Smooth muscle cell (in vitro differentiated cells): Measurements from ENCODE around the gene GMIP. TPM values are rescaled to one million over a fixed set of nuclear protein-coding genes. Genes with fewer than 3 reads are reported as not detected.

Experiments
- DNase-seq: peaks from one replicate; lab custom pipeline; 2025; ENCODE audit not compliant: unreplicated experiment; lab: John Stamatoyannopoulos, UW
- H2AFZ ChIP-seq: fragments of 200-600 bp; sonication (generic); 2 replicates; pipeline ENCODE4 v1.6.0; 2016; ENCODE audit warnings: antibody characterized with exemption, low read depth, mild to moderate bottlenecking
- H3F3A ChIP-seq: fragments of 200-600 bp; sonication (generic); 2 replicates; pipeline ENCODE4 v1.6.0; 2017; ENCODE audit warnings: antibody characterized with exemption, low read depth
- H3K27ac ChIP-seq: fragments of 200-600 bp; sonication (generic); 2 replicates; pipeline ENCODE4 v1.5.1; 2016; ENCODE audit warnings: low read depth, mild to moderate bottlenecking
- H3K27me3 ChIP-seq: fragments of 200-600 bp; sonication (generic); 2 replicates; pipeline ENCODE4 v1.6.1; 2016; ENCODE audit warnings: low read depth, mild to moderate bottlenecking
- H3K36me3 ChIP-seq: fragments of 200-600 bp; sonication (generic); 2 replicates; pipeline ENCODE4 v1.5.1; 2016; ENCODE audit warnings: low read depth
- H3K4me1 ChIP-seq: fragments of 200-600 bp; sonication (generic); 2 replicates; pipeline ENCODE4 v1.5.1; 2016; ENCODE audit warnings: low read depth
- H3K4me2 ChIP-seq: fragments of 200-600 bp; sonication (generic); 2 replicates; pipeline ENCODE4 v1.6.0; 2016; ENCODE audit warnings: mild to moderate bottlenecking
- H3K4me3 ChIP-seq: fragments of 200-600 bp; sonication (generic); 2 replicates; pipeline ENCODE4 v1.5.1; 2016; ENCODE audit warnings: mild to moderate bottlenecking
- H3K79me2 ChIP-seq: fragments of 200-600 bp; sonication (generic); 2 replicates; pipeline ENCODE4 v1.6.0; 2016; ENCODE audit warnings: low read depth, mild to moderate bottlenecking
- H3K9ac ChIP-seq: fragments of 200-600 bp; sonication (generic); 2 replicates; pipeline ENCODE4 v1.6.0; 2016; ENCODE audit warnings: low read depth
- H3K9me3 ChIP-seq: fragments of 200-600 bp; sonication (generic); replicated peaks from 2 replicates; pipeline ENCODE4 v1.5.1; 2016; ENCODE audit warnings: low read depth
- H4K20me1 ChIP-seq: fragments of 200-600 bp; sonication (generic); 2 replicates; pipeline ENCODE4 v1.6.0; 2016; ENCODE audit warnings: low read depth
- CTCF ChIP-seq: fragments of 200-600 bp; sonication (generic); IDR thresholded peaks from 2 replicates; pipeline ENCODE4 v1.5.1; 2017; ENCODE audit warnings: borderline replicate concordance, mild to moderate bottlenecking, antibody characterized with exemption; ENCODE audit not compliant: insufficient read depth, poor library complexity, severe bottlenecking
- WGBS: methylation state at CpG from one replicate; pipeline ENCODE4 v1.1.7; 2016; ENCODE audit warnings: low lambda C conversion rate; 5-methylcytosine and 5-hydroxymethylcytosine counted together
- polyA plus RNA-seq: library from polyadenylated mRNA; unstranded; fragments of >200 nt; fragmentation: Nextera tagmentation; extraction: Ambion mirVana; gene quantifications from 2 replicates; pipeline ENCODE4 v1.2.1, GENCODE V29; 2016
- total RNA-seq: library from RNA; depleted of rRNA; stranded (reverse); fragments of >200 nt; gene quantifications from 2 replicates; pipeline ENCODE4 v1.2.3, GENCODE V29; 2014

The GMIP gene
- total and polyA plus RNA-seq, 2 experiments from 2014 or later = 3.9 to 19.5 TPM

- no peak overlapping the region for H3K4me2 ChIP-seq
- no peaks in the 10 kb centered on the region for H3K9me3 ChIP-seq
- no peak for TF ChIP-seq CTCF
- no peaks in the 10 kb centered on the region for H3K27me3 ChIP-seq
- no peak overlapping the region for H3K9ac ChIP-seq
- no peak overlapping the region for H2AFZ ChIP-seq
- no peaks in the 10 kb centered on the region for H3F3A ChIP-seq
- H3K4me3 ChIP-seq = no peak overlapping the region
- H3K36me3 ChIP-seq = no peaks in the 10 kb centered on the region
- no peak overlapping the region for H3K27ac ChIP-seq
- DNase-seq = no peak
- peaks cover 25% of the 10 kb centered on the region for H3K79me2 ChIP-seq
- H3K4me1 ChIP-seq = peaks cover 11% of the 10 kb centered on the region
- WGBS = 76% methylated on average over 10 of the region's 10 CpGs
- peaks cover 27% of the 10 kb centered on the region for H4K20me1 ChIP-seq
Observed at GRCh38 chr19:19657397-19657783, 13.9 kb upstream of the GMIP start.

DNA sequence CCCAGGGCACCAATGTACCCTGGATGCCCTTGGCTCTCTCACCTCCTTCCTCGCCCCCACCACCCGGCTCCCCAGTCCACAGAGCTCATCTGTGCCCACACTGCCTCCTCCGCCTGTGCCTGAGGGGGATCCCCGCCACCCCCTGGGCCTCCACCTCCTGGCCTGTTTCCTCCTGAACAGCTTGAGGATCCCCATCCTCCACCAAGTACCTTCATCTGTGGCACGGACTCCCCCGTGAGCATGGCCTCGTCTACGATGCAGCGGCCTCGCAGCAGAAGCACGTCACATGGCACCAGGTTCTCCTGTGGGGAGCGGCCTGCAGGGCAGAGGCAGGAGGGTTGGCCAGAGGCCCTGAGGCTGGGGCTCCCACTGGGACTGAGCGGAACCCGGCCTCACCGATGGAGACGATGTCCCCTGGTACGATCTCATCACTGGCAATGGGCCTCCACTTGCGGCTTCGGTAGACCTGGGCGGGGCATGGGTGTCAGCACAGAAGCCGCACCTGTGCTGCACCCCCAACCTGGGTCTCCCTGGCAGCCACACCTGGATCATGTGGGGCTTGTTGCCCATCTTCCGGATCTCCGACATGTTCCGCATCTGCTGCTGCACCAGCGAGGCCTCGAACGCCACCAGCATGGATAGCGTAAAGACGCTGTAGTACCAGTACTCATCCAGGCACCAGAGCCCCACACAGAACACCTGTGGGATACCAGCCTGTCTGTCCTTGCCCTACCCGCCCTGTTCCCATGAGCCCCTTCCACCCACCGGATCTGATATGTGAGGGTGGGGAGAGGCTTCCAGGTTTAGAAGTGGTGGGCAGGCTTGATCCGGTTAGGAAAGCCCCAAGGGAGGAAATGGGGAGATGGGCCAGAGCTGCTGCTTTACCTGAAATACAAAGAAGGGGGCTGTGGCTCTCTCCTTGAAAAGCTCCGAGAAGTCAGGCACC is 13.3 kb upstream of the GMIP start:
- 98% methylated on average over 33 of the region's 33 CpGs for WGBS
- H3K27me3 ChIP-seq = no peaks in the 10 kb centered on the region
- TF ChIP-seq CTCF = no peak
- peaks cover 4% of the 10 kb centered on the region for H3K4me1 ChIP-seq
- no peak overlapping the region for H3K9ac ChIP-seq
- DNase-seq = no peak
- peaks cover 18% of the 10 kb centered on the region for H3K79me2 ChIP-seq
- H3K36me3 ChIP-seq = no peaks in the 10 kb centered on the region
- no peak overlapping the region for H2AFZ ChIP-seq
- H3K4me2 ChIP-seq = no peak overlapping the region
- H3K9me3 ChIP-seq = no peaks in the 10 kb centered on the region
- H3K4me3 ChIP-seq = no peak overlapping the region
- no peaks in the 10 kb centered on the region for H3F3A ChIP-seq
- peaks cover 22% of the 10 kb centered on the region for H4K20me1 ChIP-seq
- no peak overlapping the region for H3K27ac ChIP-seq

- Histone ChIP-seq H3F3A (no peaks in the 10 kb centered on the region), H3K27me3 (no peaks in the 10 kb centered on the region), H3K36me3 (no peaks in the 10 kb centered on the region), H2AFZ (no peak overlapping the region), H3K27ac (no peak overlapping the region), H3K4me3 (no peak overlapping the region), H3K79me2 (peaks cover 9% of the 10 kb centered on the region), H3K4me1 (no peaks in the 10 kb centered on the region), H4K20me1 (peaks cover 14% of the 10 kb centered on the region), H3K9me3 (no peaks in the 10 kb centered on the region), H3K9ac (no peak overlapping the region), H3K4me2 (no peak overlapping the region)
- no peak for TF ChIP-seq CTCF
- 97% methylated on average over 25 of the region's 27 CpGs for WGBS
- no peak for DNase-seq
Observed at GRCh38 chr19:19655641-19656343, 12.3 kb upstream of the GMIP start.
